Transverse colon (tissue), 4 donors: ENCODE results near the gene EML6. TPM values are rescaled to one million over a fixed set of nuclear protein-coding genes. Genes with fewer than 3 reads are reported as not detected.

ENCODE experiments used
- DNase-seq: peaks from one replicate; pipeline ENCODE4 v3.0.0-alpha.2; 2019
- H3K27ac ChIP-seq, 4 donors: fragments of 200-600 bp; sonication (generic); 2 replicates each; pipeline ENCODE4 v1.5.1; 2016 to 2018; ENCODE audit warnings: inconsistent platforms in 4 of 4
- H3K27me3 ChIP-seq: fragments of 200-600 bp; sonication (generic); 2 replicates; pipeline ENCODE4 v1.5.1; 2017; ENCODE audit warnings: inconsistent platforms
- H3K36me3 ChIP-seq, 4 donors: fragments of 200-600 bp; sonication (generic); 2 replicates each; pipeline ENCODE4 v1.5.1; 2017 to 2019; ENCODE audit warnings: inconsistent platforms in 4 of 4
- H3K4me1 ChIP-seq, 4 donors: fragments of 200-600 bp; sonication (generic); 2 replicates each; pipeline ENCODE4 v1.5.1; 2017 to 2020; ENCODE audit warnings: inconsistent platforms in 4 of 4
- H3K4me3 ChIP-seq, 4 donors: fragments of 200-600 bp; sonication (generic); 1 replicate in 1 of 4; 2 replicates in 3 of 4; pipeline versions ENCODE4 v1.5.1 to v1.6.1; 2017 to 2019; ENCODE audit warnings: inconsistent platforms in 4 of 4
- H3K9me3 ChIP-seq, 2 donors: fragments of 200-600 bp; sonication (generic); 2 replicates each; pipeline ENCODE4 v1.5.1; 2017 to 2019; ENCODE audit warnings: inconsistent platforms in 2 of 2
- CTCF ChIP-seq, 5 experiments: fragments of 200-600 bp in 3 of 5; fragments of 450-650 bp in 2 of 5; sonication (generic) in 3 of 5; IDR thresholded peaks; 1 replicate in 2 of 5; 2 replicates in 3 of 5; pipeline ENCODE4 v1.5.1; 2016 to 2017; ENCODE audit warnings: antibody characterized with exemption in 5 of 5, inconsistent platforms in 3 of 5, mild to moderate bottlenecking in 2 of 5, moderate library complexity in 1 of 5
- EP300 ChIP-seq: sonication (generic); formaldehyde crosslinking; IDR thresholded peaks from one replicate; pipeline ENCODE4 v1.6.1; 2017; ENCODE audit warnings: antibody characterized with exemption, low read depth
- POLR2A ChIP-seq: fragments of 450-650 bp; IDR thresholded peaks from one replicate; pipeline ENCODE4 v1.6.1; 2016; ENCODE audit warnings: antibody characterized with exemption, mild to moderate bottlenecking, moderate library complexity
- POLR2AphosphoS5 ChIP-seq, 3 donors: sonication (generic); formaldehyde crosslinking; IDR thresholded peaks; one replicate each; pipeline ENCODE4 v1.6.1; 2016; ENCODE audit warnings: antibody characterized with exemption in 3 of 3
- WGBS, 2 donors: methylation state at CpG; one replicate each; pipeline ENCODE4 v1.1.5; 2018; ENCODE audit warnings: low coverage in 1 of 2; 5-methylcytosine and 5-hydroxymethylcytosine counted together
- in situ Hi-C, 4 donors: fragments of 200-750 bp; cut with MboI; loops; one replicate each; pipeline versions ENCODE4 v1.15.0 to v1.15.1; 2017; ENCODE audit warnings: low sequenced_read_pairs in 3 of 4, low pct_ligation_motif_present in 1 of 4, low pct_unique_long_range_greater_than_20kb in 1 of 4
- intact Hi-C: fragments of 100-400 bp; cut with DNase I; formaldehyde crosslinking; loops from one replicate; pipeline ENCODE4 v1.15.1; 2023; ENCODE audit warnings: low total_unique reads
- total RNA-seq, 4 donors: library from RNA; depleted of rRNA; stranded (reverse); fragments of >200 nt; gene quantifications; one replicate each; pipeline ENCODE4 v1.1.0, GENCODE V29; 2016

Gene EML6
- total RNA-seq, 4 donors from 2014 or later, result 1.5 to 8.2 (median 3.4) TPM

GRCh38 chr2:54952425-54952824, 229.0 kb downstream of the EML6 start:
- no peak overlapping the region for H3K27ac ChIP-seq
- TF ChIP-seq POLR2A (no peak), EP300 (no peak), CTCF (IDR thresholded peaks at IDR 0.05) (no peak), POLR2AphosphoS5 (IDR thresholded peaks at IDR 0.05) (no peak)
- H3K4me3 ChIP-seq, result no peak overlapping the region
- intact Hi-C loops, result no loop called here
- in situ Hi-C loops, result no loop called here
- 75% methylated on average over 5 of the region's 5 CpGs; no CpG with 5 or more reads in 1 of the 2 donors for WGBS, 2 donors
- H3K9me3 ChIP-seq, result no peaks in the 10 kb centered on the region
- DNase-seq, result no peak
- no peaks in the 10 kb centered on the region for H3K27me3 ChIP-seq
- peaks cover 0 to 25% (median 0%) of the 10 kb centered on the region in 4 donors for H3K4me1 ChIP-seq
- H3K36me3 ChIP-seq, result no peaks in the 10 kb centered on the region

GRCh38 chr2:54952978-54953456, 229.6 kb downstream of the EML6 start:
- WGBS, 2 donors, result 36 to 48% methylated on average over 7 to 9 of the region's 9 CpGs
- H3K4me3 ChIP-seq, result no peak overlapping the region
- TF ChIP-seq POLR2A (no peak), EP300 (no peak), POLR2AphosphoS5 (IDR thresholded peaks at IDR 0.05) (no peak), CTCF (IDR thresholded peaks at IDR 0.05) (no peak)
- no peaks in the 10 kb centered on the region for H3K9me3 ChIP-seq
- intact Hi-C loops, result no loop called here
- H3K27ac ChIP-seq, result no peak overlapping the region
- DNase-seq, result no peak
- H3K4me1 ChIP-seq, result peaks cover 0 to 25% (median 0%) of the 10 kb centered on the region in 4 donors
- in situ Hi-C loops, result no loop called here
- no peaks in the 10 kb centered on the region for H3K36me3 ChIP-seq
- H3K27me3 ChIP-seq, result no peaks in the 10 kb centered on the region

DNA sequence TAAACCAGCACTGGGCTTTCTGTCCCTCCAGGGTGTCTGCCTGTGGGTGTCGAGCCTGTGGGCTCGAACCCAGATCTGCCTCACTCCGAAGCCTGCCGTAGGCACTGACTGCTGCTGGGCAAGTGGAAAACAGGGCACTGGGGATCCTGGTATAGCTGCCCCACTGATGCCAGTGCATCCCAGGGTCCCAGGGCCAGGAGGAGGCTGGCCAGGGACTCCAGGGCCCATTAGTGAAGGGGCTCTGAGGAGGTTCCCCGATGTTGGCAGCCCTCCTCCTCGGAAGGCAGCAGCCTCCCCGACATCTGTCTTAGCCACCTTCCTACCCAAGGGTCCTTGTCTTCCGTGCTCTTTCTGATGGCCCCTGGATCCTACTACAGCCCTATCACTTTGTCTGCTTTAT, 230.7 kb downstream of the EML6 start:
- Histone ChIP-seq H3K36me3 (no peaks in the 10 kb centered on the region), H3K4me1 (peaks cover 0 to 25% (median 0%) of the 10 kb centered on the region in 4 donors), H3K9me3 (no peaks in the 10 kb centered on the region), H3K4me3 (no peak overlapping the region), H3K27ac (no peak overlapping the region), H3K27me3 (no peaks in the 10 kb centered on the region)
- 85% methylated on average over 8 of the region's 8 CpGs; no CpG with 5 or more reads in 1 of the 2 donors for WGBS, 2 donors
- DNase-seq, result no peak
- in situ Hi-C loops, result no loop called here
- intact Hi-C loops, result no loop called here
- TF ChIP-seq POLR2AphosphoS5 (IDR thresholded peaks at IDR 0.05) (no peak), CTCF (IDR thresholded peaks at IDR 0.05) (no peak), POLR2A (no peak), EP300 (no peak)

GRCh38 chr2:54954705-54955357, 231.4 kb downstream of the EML6 start:
- TF ChIP-seq CTCF (IDR thresholded peaks at IDR 0.05), result no peak
- no peak for TF ChIP-seq EP300
- no peak for TF ChIP-seq POLR2A
- TF ChIP-seq POLR2AphosphoS5 (IDR thresholded peaks at IDR 0.05), result no peak
- Histone ChIP-seq H3K4me1 (peaks cover 0 to 25% (median 0%) of the 10 kb centered on the region in 4 donors), H3K9me3 (no peaks in the 10 kb centered on the region), H3K4me3 (no peak overlapping the region), H3K27ac (no peak overlapping the region), H3K36me3 (no peaks in the 10 kb centered on the region), H3K27me3 (no peaks in the 10 kb centered on the region)
- 89% methylated on average over 3 of the region's 3 CpGs; no CpG with 5 or more reads in 1 of the 2 donors for WGBS, 2 donors
- in situ Hi-C loops, result no loop called here
- intact Hi-C loops, result no loop called here
- DNase-seq, result no peak
